Measurements from ENCODE around the gene ZGRF1. TPM values are rescaled to one million over a fixed set of nuclear protein-coding genes. Genes with fewer than 3 reads are reported as not detected.

The ZGRF1 gene
- total RNA-seq, 1 donor from 2014 or later, result 2.4 TPM

DNA sequence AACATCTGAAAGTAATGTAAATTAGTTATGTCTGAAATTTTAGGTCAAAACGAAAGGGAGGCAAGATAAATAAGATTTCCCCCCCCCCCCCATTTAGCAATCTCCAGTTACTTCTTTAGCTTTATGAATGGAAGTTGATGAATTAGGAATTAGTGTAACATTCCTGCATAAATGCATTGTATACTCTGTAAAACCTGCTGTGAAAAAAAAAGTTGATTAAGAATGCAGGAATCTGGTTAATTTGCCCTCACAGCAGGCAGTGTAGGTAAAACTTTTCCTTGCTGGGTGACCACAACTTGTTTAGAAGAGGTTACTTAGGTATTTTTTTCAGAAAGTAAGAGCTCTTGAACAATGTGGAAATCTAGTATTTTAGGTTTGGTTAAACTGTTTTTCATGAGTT is 15.5 kb upstream of the ZGRF1 start:
- TF ChIP-seq, protein P1, sequence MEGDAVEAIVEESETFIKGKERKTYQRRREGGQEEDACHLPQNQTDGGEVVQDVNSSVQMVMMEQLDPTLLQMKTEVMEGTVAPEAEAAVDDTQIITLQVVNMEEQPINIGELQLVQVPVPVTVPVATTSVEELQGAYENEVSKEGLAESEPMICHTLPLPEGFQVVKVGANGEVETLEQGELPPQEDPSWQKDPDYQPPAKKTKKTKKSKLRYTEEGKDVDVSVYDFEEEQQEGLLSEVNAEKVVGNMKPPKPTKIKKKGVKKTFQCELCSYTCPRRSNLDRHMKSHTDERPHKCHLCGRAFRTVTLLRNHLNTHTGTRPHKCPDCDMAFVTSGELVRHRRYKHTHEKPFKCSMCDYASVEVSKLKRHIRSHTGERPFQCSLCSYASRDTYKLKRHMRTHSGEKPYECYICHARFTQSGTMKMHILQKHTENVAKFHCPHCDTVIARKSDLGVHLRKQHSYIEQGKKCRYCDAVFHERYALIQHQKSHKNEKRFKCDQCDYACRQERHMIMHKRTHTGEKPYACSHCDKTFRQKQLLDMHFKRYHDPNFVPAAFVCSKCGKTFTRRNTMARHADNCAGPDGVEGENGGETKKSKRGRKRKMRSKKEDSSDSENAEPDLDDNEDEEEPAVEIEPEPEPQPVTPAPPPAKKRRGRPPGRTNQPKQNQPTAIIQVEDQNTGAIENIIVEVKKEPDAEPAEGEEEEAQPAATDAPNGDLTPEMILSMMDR (IDR thresholded peaks at IDR 0.05; ENCODE audit: insufficient read depth, low read length, severe bottlenecking), result no peak
- Histone ChIP-seq H3K27me3 (ENCODE audit: control insufficient read depth, insufficient read depth, low read length) (no peaks in the 10 kb centered on the region), H3K36me3 (ENCODE audit: control insufficient read depth, insufficient read depth, low read length) (peaks cover 4% of the 10 kb centered on the region), H3K4me3 (ENCODE audit: low read depth, low read length) (no peak overlapping the region)
- FAIRE-seq (no peak), DNase-seq (ENCODE audit: low read depth) (no peak)

DNA sequence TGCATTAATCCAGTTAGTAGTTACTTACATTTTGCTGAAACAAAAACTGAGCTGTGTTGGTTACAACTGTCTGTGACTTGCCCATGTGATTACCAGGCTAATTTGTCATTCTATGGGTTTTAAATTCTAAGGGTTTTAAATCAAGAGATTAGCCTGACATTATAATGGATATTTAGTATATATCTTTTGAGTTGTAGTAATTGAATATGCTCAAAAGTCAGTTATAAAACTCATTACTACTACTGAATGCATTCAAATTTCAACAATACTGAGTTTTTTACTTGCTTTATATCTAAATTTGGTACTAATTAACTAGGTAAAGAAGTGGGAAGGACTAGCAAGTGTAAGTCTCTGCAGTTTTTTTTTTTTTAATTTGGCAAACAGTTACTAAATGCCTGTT is 14.9 kb upstream of the ZGRF1 start:
- FAIRE-seq (no peak), DNase-seq (ENCODE audit: low read depth) (no peak)
- Histone ChIP-seq H3K27me3 (ENCODE audit: control insufficient read depth, insufficient read depth, low read length) (no peaks in the 10 kb centered on the region), H3K4me3 (ENCODE audit: low read depth, low read length) (no peak overlapping the region), H3K36me3 (ENCODE audit: control insufficient read depth, insufficient read depth, low read length) (peaks cover 6% of the 10 kb centered on the region)
- TF ChIP-seq, protein P1 (IDR thresholded peaks at IDR 0.05; ENCODE audit: insufficient read depth, low read length, severe bottlenecking), result no peak

DNA sequence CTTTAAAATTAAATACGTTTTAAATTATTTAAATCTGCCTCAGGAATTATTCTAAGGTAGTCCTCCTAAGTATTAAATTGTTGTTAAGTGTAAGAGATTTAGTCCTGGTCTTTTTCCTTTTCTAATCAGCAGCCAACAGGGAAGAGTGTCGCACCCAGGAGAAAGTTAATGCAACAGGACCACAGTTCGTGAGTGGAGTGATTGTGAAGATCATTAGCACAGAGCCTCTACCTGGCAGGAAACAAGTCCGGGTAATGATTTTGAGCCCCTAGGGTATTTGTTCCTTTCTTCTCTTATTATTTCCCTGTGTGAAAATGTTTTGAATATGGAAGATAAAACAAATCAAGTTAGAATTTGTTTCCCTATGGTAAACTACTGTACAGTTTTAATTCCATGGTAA is 13.6 kb upstream of the ZGRF1 start:
- no peak for FAIRE-seq
- DNase-seq (ENCODE audit: low read depth), result no peak
- Histone ChIP-seq H3K36me3 (ENCODE audit: control insufficient read depth, insufficient read depth, low read length) (peaks cover 5% of the 10 kb centered on the region), H3K27me3 (ENCODE audit: control insufficient read depth, insufficient read depth, low read length) (no peaks in the 10 kb centered on the region), H3K4me3 (ENCODE audit: low read depth, low read length) (no peak overlapping the region)
- TF ChIP-seq, protein P1 (IDR thresholded peaks at IDR 0.05; ENCODE audit: insufficient read depth, low read length, severe bottlenecking), result no peak

GRCh38 chr4:112649055-112649408 is 12.3 kb upstream of the ZGRF1 start:
- no peak for DNase-seq (ENCODE audit: low read depth)
- H3K27me3 ChIP-seq (ENCODE audit: control insufficient read depth, insufficient read depth, low read length), result no peaks in the 10 kb centered on the region
- no peak for FAIRE-seq
- TF ChIP-seq, protein P1 (IDR thresholded peaks at IDR 0.05; ENCODE audit: insufficient read depth, low read length, severe bottlenecking), result no peak
- peaks cover 6% of the 10 kb centered on the region for H3K36me3 ChIP-seq (ENCODE audit: control insufficient read depth, insufficient read depth, low read length)
- no peak overlapping the region for H3K4me3 ChIP-seq (ENCODE audit: low read depth, low read length)

GRCh38 chr4:112648263-112649054 is 11.8 kb upstream of the ZGRF1 start:
- FAIRE-seq, result no peak
- H3K36me3 ChIP-seq (ENCODE audit: control insufficient read depth, insufficient read depth, low read length), result peaks cover 6% of the 10 kb centered on the region

More at GRCh38 chr4:112648263-112649054, 11.8 kb upstream of the ZGRF1 start:
- H3K27me3 ChIP-seq (ENCODE audit: control insufficient read depth, insufficient read depth, low read length), result no peaks in the 10 kb centered on the region
- DNase-seq (ENCODE audit: low read depth), result no peak
- TF ChIP-seq, protein P1 (IDR thresholded peaks at IDR 0.05; ENCODE audit: insufficient read depth, low read length, severe bottlenecking), result no peak
- H3K4me3 ChIP-seq (ENCODE audit: low read depth, low read length), result no peak overlapping the region

Data from bronchial epithelial cell (primary cell).